GM18498 (cell line): ENCODE results near the gene MAP3K6.

Source experiments
- ATAC-seq: cut with Tn5 transposase; IDR thresholded peaks from one replicate; pipeline ENCODE4 v1.9.1; 2021; ENCODE audit warnings: mild to moderate bottlenecking, moderate library complexity; ENCODE audit not compliant: unreplicated experiment

MAP3K6 gene

DNA sequence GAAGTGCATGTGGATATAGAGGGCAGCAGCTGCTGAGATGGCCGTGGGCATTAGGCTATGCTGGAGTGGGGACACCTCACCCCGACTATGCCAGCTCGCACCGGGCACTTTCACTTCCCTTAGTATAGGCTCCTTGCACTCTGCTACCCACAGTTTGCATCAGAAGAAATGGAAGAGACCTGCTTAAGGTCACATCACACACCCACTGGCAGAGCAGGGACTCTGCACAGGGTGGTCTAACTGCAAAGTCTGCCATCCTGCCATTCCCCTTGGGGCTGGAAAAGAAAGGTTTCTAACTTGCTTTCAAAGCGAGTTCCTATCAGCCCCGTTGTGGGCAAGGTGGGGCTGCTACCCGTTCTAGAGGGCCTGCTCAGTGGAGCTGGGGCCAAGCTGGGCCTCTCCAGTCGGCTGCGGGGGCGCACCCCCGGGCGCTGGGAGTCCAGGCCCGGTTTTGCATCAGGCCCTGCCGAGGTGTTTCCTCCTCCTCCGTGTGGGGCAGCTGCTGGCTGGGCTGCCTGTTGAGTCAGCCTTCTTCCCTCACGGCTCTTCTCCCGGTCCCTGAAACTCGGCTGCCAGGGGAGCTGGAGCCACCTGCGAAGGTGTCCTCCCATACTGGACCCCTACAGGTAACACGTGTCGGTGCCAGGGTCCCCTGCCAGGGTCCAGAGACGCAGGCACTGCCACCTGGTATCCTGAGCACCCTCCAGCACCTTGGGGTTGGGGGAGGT is 25.1 kb downstream of the MAP3K6 start, which contains the start of gene SYTL1:
Gene SYTL1, plus strand, starts transcription at position 498 of the 728 bp plus-strand sequence. CDS start 3,313 bp downstream, outside the sequence.
- ATAC-seq = peak; percentile 57

- no peak for ATAC-seq
These were observed 27.5 kb downstream of the MAP3K6 start for GRCh38 chr1:27339213-27339612.

DNA sequence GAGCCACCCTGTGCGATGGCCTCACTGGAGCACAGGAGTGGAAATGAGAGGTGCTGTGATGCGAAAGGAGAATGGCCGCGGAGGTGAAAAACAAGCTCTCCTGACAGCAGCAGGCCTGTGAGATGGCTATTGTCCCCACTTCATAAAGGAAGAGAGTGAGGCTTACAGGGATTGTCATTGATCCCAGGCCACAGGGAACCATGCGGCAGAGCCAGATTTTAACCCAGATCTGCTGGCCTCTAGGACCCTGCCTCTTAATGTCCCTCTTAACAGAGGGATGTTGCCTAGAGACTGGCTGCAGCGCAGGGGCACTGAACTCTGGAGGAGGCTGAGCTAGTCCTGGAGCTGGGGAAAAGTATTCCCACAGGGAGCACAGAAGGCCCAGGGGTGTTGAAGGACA is 28.0 kb downstream of the MAP3K6 start:
- no peak for ATAC-seq

DNA sequence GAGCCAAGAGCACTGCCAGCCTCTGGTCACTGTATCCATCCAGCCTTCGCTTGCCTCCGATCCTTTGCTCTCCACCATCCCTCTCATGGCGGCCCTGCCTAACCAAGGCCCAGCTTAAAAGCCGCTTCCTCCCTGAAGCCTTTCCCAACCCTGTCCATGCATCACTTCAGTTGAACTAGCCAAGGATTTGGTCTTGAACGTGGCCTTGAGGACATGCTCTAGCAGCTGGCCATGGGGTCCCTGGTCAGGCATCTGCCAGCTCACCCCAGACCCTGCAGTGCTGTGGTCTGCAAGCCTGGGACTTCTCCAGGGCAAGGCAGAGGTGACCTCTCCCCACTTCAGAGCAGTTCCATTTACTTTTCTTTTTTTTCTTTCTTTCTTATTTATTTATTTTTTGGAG is 30.0 kb downstream of the MAP3K6 start:
- no peak for ATAC-seq

DNA sequence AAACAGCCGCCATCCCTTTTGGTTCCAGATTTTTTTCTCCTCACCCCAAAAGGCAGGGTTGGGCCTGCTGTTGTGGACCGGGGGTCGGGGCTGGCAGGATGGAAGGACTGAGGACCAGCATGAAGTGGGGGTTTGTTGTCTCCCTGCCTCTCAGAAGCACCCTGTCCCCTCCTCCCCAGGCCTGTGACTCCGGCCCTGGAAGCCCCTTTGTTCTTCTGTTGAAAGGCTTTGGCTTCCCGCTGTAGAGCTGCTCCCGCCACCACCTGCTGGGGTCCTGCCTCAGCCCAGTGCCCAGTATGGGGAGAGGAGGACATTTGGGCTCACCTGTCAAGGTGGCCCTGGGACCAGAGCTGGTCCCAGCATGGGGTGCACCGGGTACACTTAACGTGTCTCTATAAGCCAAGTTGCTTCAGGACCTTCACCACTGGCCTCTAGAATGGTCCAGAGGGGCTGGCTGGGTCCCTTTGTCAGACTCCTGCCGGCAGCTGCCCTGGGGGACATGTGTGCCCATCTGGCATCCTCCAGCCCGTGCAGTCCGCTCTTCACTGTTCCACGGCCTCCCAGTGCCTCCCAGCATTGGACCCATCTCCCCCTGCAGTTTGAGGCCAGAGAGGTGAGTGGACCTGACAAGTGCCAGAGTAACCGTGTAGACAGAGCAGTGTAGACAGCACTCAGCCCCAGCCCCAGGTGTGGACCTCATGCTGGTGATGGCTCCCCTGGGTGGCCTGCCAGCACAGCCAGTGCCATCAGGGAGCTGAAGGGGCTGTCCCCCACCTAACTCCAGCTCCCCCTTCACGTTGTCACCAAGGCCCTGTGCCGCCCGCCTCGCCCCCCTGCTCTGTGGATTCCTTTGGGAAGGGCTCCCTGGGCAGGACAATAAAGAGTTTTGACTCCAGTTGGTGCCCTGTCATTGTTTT is 31.0 kb downstream of the MAP3K6 start:
- no peak for ATAC-seq

DNA sequence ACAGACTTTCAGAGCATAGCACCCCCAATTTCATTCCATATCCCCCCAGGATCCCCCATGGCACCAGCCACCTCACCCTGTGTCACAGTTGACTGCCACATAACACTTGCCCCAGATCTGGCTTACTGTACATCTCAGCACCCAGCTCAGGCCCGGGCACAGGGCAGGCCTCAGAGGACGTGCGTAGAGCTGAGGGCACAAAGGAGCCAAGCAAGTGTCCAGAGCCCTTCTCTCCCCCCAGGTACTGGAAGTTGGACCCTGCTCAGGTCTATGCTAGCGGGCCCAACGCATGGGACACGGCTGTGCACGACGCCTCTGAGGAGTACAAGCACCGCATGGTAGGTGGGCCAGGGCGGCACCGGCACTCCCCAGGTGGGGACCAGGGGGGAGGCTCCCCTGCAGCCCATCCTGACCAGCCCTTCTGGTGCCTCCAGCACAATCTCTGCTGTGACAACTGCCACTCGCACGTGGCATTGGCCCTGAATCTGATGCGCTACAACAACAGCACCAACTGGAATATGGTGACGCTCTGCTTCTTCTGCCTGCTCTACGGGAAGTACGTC is 33.0 kb downstream of the MAP3K6 start:
- no peak for ATAC-seq

GRCh38 chr1:27332536-27333281 is 34.1 kb downstream of the MAP3K6 start:
- no peak for ATAC-seq

DNA sequence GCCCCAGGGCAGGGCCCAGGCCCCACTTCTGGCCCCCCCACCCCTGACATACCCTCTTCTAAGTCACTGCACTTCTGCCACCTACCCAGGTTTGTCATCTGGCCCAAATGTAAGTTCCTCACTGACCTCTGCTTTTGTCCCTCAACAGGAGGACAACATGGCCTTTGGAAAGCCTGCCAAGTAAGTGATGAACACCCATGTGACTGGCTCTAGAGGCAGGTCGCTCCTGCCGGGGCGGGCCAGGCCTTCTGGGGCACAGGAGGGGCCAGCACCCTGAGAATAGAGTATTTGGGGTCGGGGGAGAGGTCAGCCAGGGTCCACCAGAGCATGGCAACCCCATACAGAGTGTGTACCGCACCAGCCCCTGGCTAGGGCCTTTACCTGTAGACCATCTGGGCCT is 34.8 kb downstream of the MAP3K6 start:
- ATAC-seq = no peak

DNA sequence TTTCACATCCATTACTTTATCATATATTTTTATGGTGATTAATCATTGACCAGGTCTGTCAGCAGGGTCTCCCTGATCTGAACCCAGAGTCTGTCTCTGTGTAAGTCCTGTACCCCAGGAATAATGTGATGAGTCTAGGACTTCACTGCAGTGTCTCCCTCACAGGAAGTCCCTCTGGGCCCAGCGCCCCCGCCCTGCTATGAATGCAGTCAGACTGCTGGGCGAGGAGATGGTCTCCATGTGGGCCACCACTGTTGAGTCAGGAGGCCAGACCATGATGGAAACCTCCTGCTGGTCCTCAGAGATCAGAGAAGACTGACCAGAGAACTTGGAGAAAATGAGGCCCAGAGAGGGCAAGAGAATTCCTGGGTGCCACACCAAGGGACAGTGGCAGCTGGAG is 35.3 kb downstream of the MAP3K6 start:
- ATAC-seq = no peak

GRCh38 chr1:27330786-27331185 is 36.0 kb downstream of the MAP3K6 start:
- no peak for ATAC-seq

GRCh38 chr1:27327964-27328363 is 38.8 kb downstream of the MAP3K6 start:
- ATAC-seq = no peak

DNA sequence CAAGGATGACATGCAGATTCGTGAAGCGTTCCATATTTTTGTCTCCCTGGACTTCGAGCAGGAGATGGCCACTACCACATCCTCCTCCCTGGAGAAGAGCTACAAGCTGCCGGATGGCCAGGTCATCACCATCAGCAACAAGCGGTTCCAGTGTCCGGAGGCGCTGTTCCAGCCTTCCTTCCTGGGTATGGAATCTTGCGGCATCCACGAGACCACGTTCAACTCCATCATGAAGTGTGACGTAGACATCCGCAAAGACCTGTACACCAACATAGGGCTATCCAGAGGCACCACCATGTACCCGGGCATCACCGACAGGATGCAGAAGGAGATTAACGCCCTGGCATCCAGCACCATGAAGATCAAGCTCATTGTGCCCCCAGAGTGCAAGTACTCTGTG is 41.5 kb downstream of the MAP3K6 start:
- no peak for ATAC-seq

- no peak for ATAC-seq
These were observed 44.1 kb downstream of the MAP3K6 start for GRCh38 chr1:27322569-27323240.

GRCh38 chr1:27321813-27322568 is 44.8 kb downstream of the MAP3K6 start, which contains the start of gene TMEM222:
TMEM222 (plus strand) TSS chr1:27322163; CDS start chr1:27322198, 35 bp downstream.
- peak; percentile 95 for ATAC-seq

GRCh38 chr1:27318596-27318995 is 48.2 kb downstream of the MAP3K6 start:
- ATAC-seq = no peak

DNA sequence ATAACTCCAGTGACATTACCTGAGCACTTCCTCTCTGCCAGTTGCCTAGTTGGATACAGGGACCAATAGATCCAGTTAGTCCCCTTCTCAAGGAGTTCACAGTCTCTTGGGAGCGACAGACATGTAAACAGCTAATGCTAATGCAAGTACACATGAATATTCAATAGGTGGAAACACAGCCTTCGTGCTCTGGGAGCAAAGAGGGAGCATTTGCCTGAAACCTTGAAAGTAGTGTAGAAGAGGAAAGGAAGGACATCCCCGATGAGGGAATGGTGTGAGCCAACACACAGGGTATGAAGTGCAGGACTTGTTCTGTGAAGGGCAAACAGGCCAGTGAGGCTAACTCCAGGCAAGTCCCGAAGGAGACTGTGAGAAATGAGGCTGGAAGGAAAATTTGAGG is 48.6 kb downstream of the MAP3K6 start:
- ATAC-seq = no peak

DNA sequence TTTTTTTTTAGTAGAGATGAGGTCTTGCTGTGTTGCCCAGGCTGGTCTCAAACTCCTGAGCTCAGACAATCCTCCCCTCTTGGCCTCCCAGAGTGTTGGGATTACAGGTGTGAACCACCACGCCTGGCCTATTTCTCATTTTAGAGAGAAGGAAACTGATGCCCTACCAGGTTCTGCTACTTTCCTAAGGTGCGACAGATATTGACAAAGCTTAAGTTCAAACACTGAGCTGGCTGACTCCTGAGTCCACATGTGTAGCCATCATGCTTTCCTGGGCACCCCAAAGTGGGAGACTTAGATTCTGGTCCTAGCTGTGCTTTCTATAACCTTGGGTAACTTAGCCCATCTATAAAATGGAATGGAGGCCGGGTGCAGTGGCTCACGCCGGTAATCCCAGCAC is 49.9 kb downstream of the MAP3K6 start:
- no peak for ATAC-seq

DNA sequence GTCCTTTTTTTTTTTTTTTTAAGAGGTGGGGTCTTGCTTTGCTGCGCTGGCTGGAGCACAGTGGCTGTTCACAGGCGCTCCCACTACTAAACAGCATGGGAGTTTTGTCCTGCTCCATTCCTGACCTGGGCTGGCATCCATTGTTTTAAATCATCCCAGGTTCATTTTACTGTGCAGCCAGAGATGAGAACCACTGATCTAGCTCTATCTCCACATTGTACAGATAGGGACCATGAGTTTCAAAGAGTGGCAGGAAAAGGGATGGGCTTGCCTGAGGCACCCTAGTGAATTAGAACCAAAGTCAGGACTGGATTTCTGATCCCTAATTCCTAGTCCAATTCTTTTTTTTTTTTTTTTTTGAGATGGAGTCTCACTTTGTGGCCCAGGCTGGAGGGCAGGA is 52.0 kb downstream of the MAP3K6 start:
- ATAC-seq = no peak

DNA sequence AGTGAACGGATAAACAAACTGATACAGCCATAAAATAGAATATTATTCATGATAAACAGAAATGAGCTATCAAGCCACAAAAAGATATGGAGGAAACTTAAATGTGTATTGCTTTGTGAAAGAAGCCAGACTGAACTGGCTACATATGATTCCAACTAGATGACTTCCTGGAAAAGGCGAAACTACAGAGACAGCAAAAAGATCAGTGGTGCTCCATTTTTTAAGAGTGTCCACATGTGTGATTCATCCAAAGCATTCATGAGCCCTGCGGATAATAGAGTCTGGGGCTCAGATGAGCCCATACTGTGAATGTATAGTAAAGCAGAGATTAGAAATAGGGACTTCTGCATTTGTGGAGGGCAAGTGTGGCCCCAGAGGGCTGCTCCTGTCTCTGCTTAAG is 52.6 kb downstream of the MAP3K6 start:
- no peak for ATAC-seq
